Measurements from ENCODE around the gene FNDC11.

- no peak for TF ChIP-seq POLR2AphosphoS5 (IDR thresholded peaks at IDR 0.05)
- no peak for TF ChIP-seq CTCF (IDR thresholded peaks at IDR 0.05)
Measured at GRCh38 chr20:63517376-63518309, 36.3 kb upstream of the FNDC11 start.

All from prostate gland (tissue), 2 donors.